GM19452 (cell line): ENCODE data around the gene DGKB.

Experiments
- ATAC-seq: cut with Tn5 transposase; IDR thresholded peaks from one replicate; pipeline ENCODE4 v1.9.1; 2021; ENCODE audit not compliant: unreplicated experiment

The DGKB gene

GRCh38 chr7:14761510-14762296 is 140.8 kb downstream of the DGKB start:
- ATAC-seq, result no peak

GRCh38 chr7:14760730-14761478 is 141.6 kb downstream of the DGKB start:
- ATAC-seq, result no peak

GRCh38 chr7:14759785-14760184 is 142.8 kb downstream of the DGKB start:
- no peak for ATAC-seq

GRCh38 chr7:14754631-14755030 is 147.9 kb downstream of the DGKB start:
- ATAC-seq, result no peak

GRCh38 chr7:14752301-14752700 is 150.2 kb downstream of the DGKB start:
- ATAC-seq, result no peak

GRCh38 chr7:14751461-14751860 is 151.1 kb downstream of the DGKB start:
- no peak for ATAC-seq

GRCh38 chr7:14748461-14748860 is 154.1 kb downstream of the DGKB start:
- no peak for ATAC-seq

- no peak for ATAC-seq
Measured at GRCh38 chr7:14747701-14748100, 154.8 kb downstream of the DGKB start.

GRCh38 chr7:14745076-14745475 is 157.5 kb downstream of the DGKB start:
- no peak for ATAC-seq

- ATAC-seq, result no peak
Measured at GRCh38 chr7:14740606-14741005, 161.9 kb downstream of the DGKB start.

GRCh38 chr7:14739841-14740185 is 162.7 kb downstream of the DGKB start:
- ATAC-seq, result no peak

- ATAC-seq, result no peak
Measured at GRCh38 chr7:14739168-14739840, 163.2 kb downstream of the DGKB start.

GRCh38 chr7:14738086-14738485 is 164.5 kb downstream of the DGKB start:
- no peak for ATAC-seq

GRCh38 chr7:14734839-14735321 is 167.7 kb downstream of the DGKB start:
- ATAC-seq, result no peak

- ATAC-seq, result no peak
Measured at GRCh38 chr7:14720785-14721184, 181.8 kb downstream of the DGKB start.

- no peak for ATAC-seq
Measured at GRCh38 chr7:14717816-14718215, 184.7 kb downstream of the DGKB start.

GRCh38 chr7:14717169-14717568 is 185.4 kb downstream of the DGKB start:
- no peak for ATAC-seq

GRCh38 chr7:14714161-14714728 is 188.3 kb downstream of the DGKB start:
- peak; percentile 98 for ATAC-seq

GRCh38 chr7:14698239-14698638 is 204.3 kb downstream of the DGKB start:
- no peak for ATAC-seq

GRCh38 chr7:14697684-14698083 is 204.9 kb downstream of the DGKB start:
- ATAC-seq, result no peak

- ATAC-seq, result no peak
Measured at GRCh38 chr7:14691597-14692203, 210.9 kb downstream of the DGKB start.
